ENCODE data around the gene ARSA. TPM values are rescaled to one million over a fixed set of nuclear protein-coding genes. Genes with fewer than 3 reads are reported as not detected.

Gene ARSA
- total and polyA plus RNA-seq, 2 of the 13 experiments (the other 11 are each of a cell fraction or from before 2014, with no cell fraction given) = 9.0 to 11.5 TPM

DNA sequence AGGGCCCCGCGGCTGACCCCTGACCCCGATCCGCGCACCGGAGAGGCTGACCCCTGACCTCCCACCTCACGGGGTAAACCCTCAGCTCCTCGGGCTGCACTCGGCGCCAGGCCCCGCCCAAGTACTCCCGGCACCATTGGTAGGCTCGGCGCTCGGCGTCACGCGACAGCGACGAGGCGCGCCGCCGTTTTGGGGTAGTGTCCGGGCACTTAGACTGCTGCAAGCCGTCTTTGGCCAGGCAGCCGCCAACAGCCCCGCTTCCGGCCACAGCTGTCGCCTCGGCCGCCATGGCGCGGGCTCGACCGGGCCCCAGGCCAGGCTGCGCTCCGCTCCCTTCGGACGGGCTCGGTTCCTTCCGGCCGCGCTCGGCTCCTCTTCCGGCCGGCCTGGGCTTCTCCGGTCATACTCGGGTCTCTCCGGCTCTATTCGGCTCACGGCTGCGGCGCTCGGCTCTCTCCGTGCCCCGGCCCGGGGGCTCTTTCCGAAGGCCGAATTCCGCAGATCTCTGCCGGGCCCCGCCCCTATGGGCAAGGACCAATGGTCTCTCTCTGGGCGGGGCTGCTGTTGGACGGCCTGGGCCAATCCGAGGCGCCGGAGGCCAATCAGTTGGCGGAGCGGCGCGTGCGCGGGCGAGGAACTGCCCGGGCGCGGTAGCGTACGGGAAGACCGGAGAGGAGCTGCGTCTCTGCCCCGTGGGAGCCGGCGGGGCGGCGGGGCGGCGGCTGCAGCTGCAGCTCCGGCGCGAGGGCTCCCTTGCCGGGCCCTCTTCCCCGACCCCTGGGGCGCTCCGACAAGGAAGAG lies 45.3 kb downstream of the ARSA start, which contains the start of gene CHKB (continued):
- TF ChIP-seq, protein P1, sequence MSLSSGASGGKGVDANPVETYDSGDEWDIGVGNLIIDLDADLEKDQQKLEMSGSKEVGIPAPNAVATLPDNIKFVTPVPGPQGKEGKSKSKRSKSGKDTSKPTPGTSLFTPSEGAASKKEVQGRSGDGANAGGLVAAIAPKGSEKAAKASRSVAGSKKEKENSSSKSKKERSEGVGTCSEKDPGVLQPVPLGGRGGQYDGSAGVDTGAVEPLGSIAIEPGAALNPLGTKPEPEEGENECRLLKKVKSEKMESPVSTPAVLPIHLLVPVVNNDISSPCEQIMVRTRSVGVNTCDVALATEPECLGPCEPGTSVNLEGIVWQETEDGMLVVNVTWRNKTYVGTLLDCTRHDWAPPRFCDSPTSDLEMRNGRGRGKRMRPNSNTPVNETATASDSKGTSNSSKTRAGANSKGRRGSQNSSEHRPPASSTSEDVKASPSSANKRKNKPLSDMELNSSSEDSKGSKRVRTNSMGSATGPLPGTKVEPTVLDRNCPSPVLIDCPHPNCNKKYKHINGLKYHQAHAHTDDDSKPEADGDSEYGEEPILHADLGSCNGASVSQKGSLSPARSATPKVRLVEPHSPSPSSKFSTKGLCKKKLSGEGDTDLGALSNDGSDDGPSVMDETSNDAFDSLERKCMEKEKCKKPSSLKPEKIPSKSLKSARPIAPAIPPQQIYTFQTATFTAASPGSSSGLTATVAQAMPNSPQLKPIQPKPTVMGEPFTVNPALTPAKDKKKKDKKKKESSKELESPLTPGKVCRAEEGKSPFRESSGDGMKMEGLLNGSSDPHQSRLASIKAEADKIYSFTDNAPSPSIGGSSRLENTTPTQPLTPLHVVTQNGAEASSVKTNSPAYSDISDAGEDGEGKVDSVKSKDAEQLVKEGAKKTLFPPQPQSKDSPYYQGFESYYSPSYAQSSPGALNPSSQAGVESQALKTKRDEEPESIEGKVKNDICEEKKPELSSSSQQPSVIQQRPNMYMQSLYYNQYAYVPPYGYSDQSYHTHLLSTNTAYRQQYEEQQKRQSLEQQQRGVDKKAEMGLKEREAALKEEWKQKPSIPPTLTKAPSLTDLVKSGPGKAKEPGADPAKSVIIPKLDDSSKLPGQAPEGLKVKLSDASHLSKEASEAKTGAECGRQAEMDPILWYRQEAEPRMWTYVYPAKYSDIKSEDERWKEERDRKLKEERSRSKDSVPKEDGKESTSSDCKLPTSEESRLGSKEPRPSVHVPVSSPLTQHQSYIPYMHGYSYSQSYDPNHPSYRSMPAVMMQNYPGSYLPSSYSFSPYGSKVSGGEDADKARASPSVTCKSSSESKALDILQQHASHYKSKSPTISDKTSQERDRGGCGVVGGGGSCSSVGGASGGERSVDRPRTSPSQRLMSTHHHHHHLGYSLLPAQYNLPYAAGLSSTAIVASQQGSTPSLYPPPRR (CRISPR knock-in tag; IDR thresholded peaks at IDR 0.05; ENCODE audit: borderline replicate concordance) = no peak; the same call in 1 of the 2 replicates
- TF ChIP-seq, protein P2, sequence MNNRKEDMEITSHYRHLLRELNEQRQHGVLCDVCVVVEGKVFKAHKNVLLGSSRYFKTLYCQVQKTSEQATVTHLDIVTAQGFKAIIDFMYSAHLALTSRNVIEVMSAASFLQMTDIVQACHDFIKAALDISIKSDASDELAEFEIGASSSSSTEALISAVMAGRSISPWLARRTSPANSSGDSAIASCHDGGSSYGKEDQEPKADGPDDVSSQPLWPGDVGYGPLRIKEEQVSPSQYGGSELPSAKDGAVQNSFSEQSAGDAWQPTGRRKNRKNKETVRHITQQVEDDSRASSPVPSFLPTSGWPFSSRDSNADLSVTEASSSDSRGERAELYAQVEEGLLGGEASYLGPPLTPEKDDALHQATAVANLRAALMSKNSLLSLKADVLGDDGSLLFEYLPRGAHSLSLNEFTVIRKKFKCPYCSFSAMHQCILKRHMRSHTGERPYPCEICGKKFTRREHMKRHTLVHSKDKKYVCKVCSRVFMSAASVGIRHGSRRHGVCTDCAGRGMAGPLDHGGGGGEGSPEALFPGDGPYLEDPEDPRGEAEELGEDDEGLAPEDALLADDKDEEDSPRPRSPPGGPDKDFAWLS (CRISPR knock-in tag; IDR thresholded peaks at IDR 0.05; ENCODE audit: borderline replicate concordance) = no peak
- TF ChIP-seq ZNF570 (CRISPR knock-in tag; IDR thresholded peaks at IDR 0.05; ENCODE audit: borderline replicate concordance) (no peak), NFIB (CRISPR knock-in tag; IDR thresholded peaks at IDR 0.05; ENCODE audit: borderline replicate concordance) (no peak), MED13 (CRISPR knock-in tag; IDR thresholded peaks at IDR 0.05) (0 out of 2 replicates have a peak, but pooled peaks have one; percentile 18), ETV5 (CRISPR knock-in tag; IDR thresholded peaks at IDR 0.05; ENCODE audit: borderline replicate concordance) (peak; percentile 85), CREBL2 (CRISPR knock-in tag; IDR thresholded peaks at IDR 0.05; ENCODE audit: borderline replicate concordance) (no peak), HINFP (CRISPR knock-in tag; IDR thresholded peaks at IDR 0.05; ENCODE audit: low read depth) (no peak), ZNF574 (CRISPR knock-in tag; IDR thresholded peaks at IDR 0.05) (peak; percentile 52), ZNF883 (CRISPR knock-in tag; IDR thresholded peaks at IDR 0.05; ENCODE audit: not compliant biosample characterization) (peak; percentile 88), ZNF747 (CRISPR knock-in tag; IDR thresholded peaks at IDR 0.05; ENCODE audit: borderline replicate concordance) (0 out of 2 replicates have a peak, but pooled peaks have one; percentile 18), BHLHE40 (IDR thresholded peaks at IDR 0.05; ENCODE audit: low read length) (peak; percentile 38; the same call in 1 of the 2 replicates), KLF9 (CRISPR knock-in tag; IDR thresholded peaks at IDR 0.05; ENCODE audit: low read depth) (no peak), MTF2 (CRISPR knock-in tag; IDR thresholded peaks at IDR 0.05; ENCODE audit: borderline replicate concordance) (no peak; the same call in 1 of the 2 replicates), ZNF317 (CRISPR knock-in tag; IDR thresholded peaks at IDR 0.05) (no peak)

Measured in HepG2 (cell line).